HG02840 (cell line): Measurements from ENCODE around the gene GID8.
"Not testable (repeated sequence)": the region's sequence is repeated elsewhere in the genome, so short reads cannot be mapped to it uniquely, and the experiment has no call there.

Source experiments
- ATAC-seq: cut with Tn5 transposase; IDR thresholded peaks from one replicate; pipeline ENCODE4 v1.9.1; 2021; ENCODE audit warnings: mild to moderate bottlenecking, moderate library complexity, moderate number of reproducible peaks; ENCODE audit not compliant: unreplicated experiment, low FRiP score

Gene GID8

DNA sequence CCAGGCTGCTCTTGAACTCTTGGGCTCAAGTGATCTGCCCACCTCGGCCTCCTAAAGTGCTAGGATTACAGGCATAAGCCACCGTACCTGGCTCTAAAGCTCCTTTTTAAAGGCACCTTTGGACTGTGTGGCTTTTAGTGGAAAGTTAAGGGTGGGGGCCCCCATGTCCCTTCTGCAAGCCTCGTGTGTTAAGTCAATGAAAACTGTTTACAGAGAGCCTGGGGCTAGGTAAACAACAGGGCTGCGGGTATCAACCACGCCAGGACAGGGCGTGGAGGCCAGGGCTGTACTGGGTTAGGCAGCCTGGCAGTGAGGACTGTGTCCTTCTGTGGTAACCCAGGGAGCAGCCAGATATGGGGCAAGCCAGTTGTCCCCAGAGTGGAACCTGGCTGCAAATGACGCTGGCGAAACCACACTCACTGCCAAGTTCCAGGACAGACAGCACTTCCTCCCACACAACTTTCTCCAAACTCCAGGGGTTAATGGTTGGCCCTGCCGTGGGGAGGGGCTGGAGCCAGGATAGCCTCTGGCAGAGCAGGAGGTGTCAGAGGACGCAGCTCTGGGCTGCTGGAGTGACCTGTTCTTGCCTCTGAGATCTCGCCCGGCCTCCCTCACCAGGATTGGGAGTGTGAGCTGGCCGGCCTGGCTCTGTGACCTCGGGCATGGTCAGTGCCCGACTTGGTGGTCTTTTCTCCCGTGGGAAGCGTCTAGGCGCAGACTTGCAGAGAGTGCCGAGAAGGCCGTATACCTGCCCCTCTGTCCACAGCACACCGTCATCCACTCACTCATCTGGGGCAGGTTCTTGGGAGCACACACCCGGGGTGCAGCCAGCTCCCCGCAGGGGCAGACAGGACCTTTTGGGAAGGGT, 17.8 kb downstream of the GID8 start:
- no peak for ATAC-seq

DNA sequence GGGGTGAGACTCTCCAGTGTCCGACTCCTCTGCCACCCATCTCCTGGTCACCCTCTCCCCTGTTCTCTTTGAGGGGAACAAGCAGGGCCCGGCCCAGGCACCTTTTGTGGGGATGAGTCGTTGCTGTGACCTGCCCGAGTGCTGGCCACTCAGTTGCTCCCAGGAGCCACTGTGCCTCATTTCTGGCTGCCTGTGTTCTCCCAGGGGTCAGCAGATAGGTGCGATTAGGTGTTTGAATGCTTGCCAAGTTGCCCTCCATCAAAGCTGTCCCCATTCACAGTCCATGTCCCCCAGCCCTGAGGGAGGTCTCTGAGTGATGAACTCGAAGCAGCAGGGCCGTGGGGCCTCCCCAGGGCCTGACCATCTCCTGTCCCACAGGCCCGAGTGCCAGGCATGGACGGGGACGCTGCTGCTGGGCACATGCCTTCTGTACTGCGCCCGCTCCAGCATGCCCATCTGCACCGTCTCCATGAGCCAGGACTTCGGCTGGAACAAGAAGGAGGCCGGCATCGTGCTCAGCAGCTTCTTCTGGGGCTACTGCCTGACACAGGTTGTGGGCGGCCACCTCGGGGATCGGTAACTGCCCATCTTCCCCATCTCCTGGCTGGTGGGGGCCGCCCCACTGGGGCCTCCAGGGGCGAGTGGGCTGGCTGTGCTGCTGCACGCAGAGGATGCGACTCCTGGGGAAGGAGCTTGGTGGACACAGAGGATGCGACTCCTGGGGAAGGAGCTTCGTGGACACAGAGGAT, 18.6 kb downstream of the GID8 start:
- no peak for ATAC-seq

- ATAC-seq = no peak
Measured at GRCh38 chr20:62957136-62958117, 19.5 kb downstream of the GID8 start.

GRCh38 chr20:62958388-62959100, 20.6 kb downstream of the GID8 start:
- ATAC-seq = no peak

GRCh38 chr20:62959101-62959971, 21.4 kb downstream of the GID8 start:
- no peak for ATAC-seq

DNA sequence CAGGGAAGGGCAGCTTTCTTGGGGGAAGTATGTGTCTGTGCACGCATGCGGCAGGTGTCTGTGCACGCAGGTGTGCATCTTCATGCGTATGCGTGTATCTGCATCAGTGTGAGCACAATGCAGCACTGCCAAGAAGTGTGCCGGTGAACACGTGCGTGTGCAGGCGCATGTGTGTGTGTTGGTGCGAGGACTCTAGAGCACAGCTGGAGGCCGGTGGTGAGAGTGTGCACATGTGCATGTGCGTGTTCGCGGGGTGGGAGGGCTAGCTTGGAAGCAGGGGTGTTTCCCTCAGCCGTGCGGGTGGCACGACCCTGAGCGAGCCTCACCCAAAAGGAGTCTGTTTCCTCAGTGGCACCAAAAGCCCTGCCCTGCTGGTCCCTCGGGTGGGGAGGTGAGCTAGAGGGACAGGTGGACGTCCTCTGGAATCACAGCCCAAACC, 22.1 kb downstream of the GID8 start:
- ATAC-seq = no peak

DNA sequence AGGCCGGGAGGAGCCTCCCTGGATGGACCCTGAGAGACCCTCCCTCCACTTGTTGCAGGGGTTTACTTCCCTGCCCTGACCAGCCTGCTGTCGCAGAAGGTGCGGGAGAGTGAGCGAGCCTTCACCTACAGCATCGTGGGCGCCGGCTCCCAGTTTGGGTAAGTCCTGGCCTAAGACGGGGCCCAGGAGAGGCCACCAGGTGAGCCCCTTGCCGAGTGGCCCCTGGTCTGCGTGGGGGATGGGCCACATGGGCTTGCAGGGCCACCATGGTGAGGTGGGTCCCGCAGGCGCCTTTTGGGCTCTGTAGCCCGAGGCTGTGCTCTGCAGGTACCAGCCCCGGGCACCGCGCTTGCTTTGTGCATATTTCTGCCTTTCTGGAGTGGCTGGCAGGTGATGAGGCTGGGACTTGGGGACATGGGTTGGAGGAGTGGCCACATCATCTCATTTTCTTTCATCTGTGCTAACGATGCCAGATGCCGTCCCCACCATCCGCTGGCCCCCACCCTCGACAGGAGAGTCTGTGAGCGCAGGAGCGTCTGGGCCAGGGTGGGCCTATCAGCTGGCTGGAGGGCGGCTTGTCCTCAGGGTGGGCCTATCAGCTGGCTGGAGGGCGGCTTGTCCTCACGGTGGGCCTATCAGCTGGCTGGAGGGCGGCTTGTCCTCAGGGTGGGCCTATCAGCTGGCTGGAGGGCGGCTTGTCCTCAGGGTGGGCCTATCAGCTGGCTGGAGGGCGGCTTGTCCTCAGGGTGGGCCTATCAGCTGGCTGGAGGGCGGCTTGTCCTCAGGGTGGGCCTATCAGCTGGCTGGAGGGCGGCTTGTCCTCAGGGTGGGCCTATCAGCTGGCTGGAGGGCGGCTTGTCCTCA, 22.7 kb downstream of the GID8 start:
- ATAC-seq = not testable (repeated sequence)

GRCh38 chr20:62961310-62961783, 23.4 kb downstream of the GID8 start:
- no peak for ATAC-seq

DNA sequence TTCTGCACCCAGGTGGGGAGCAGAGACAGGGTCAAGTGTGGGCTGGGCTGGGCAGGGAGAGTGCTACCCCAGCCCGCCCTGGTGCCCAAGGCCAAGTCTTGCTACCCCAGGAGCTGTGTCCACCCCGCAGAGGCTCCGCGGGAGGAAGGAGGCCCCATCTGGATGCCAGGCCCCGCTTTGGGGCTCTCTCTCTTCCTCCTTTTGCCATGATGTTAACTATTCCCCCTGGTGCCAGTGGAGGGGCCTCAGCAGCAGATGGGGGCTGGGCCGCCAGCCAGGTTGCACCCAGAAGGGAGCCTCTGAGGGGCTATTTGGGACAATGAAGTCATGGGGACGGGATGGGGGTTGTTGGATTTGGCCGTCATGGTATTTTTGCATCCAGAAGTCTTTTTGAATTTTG, 23.9 kb downstream of the GID8 start:
- no peak for ATAC-seq

- ATAC-seq = no peak
Measured at GRCh38 chr20:62962221-62962879, 24.4 kb downstream of the GID8 start.

- ATAC-seq = no peak
Measured at GRCh38 chr20:62962891-62963613, 25.1 kb downstream of the GID8 start.

- no peak for ATAC-seq
Measured at GRCh38 chr20:62963614-62964397, 25.9 kb downstream of the GID8 start.

DNA sequence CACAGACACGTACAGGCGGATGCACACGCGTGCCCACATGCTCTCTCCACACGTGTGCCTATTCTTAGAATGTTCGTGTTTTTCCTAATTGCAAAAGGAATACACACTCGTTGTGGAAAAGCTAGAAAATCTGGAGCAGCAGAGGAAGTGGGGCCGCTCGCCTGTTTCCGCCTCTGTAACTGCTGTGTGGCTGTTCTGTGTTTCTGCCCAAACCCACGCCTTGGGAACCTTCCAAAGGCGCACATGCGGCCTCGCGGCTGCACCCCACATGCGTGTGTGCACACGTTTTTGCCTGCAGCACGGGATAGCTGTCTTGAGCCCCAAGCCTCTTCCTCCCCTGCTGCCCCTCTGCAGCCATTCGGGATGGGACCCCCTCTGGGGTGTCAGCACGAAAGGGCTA, 26.8 kb downstream of the GID8 start:
- no peak for ATAC-seq

DNA sequence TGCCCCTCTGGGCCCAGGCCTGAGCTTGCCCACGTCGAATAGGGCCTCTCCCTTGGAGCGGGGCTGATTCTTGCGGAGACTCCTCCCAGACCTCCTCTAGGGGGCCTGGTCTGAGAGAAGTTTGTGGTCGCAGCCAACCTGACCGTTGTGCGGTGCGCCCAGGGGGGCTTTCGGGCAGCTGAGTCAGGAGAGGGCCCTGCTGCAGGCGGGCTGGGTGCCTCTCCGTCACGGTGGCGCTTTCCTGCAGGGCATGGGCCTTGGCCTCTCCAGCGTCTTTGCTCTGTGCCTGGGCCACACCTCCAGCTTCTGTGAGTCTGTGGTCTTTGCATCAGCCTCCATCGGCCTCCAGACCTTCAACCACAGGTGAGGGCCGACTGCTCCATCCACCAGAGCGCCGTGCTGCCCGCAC, 27.4 kb downstream of the GID8 start:
- no peak for ATAC-seq

GRCh38 chr20:62966212-62967148, 28.5 kb downstream of the GID8 start:
- no peak for ATAC-seq
